K562 (cell line): ENCODE data around the gene LRRC8E. TPM values are rescaled to one million over a fixed set of nuclear protein-coding genes. Genes with fewer than 3 reads are reported as not detected.

Experiments used
- ATF1 ChIP-seq, 2 experiments: fragments of 450-650 bp in 1 of 2; IDR thresholded peaks; 2 replicates each; pipeline ENCODE4 v1.6.1; 2016; ENCODE audit warnings: missing compliant biosample characterization in 1 of 2, missing genetic modification characterization in 1 of 2
- CCAR2 ChIP-seq: fragments of 200-400 bp; formaldehyde crosslinking; IDR thresholded peaks from 2 replicates; pipeline ENCODE4 v1.6.1; 2017; ENCODE audit warnings: mild to moderate bottlenecking, low read depth, low read length
- HDAC8 ChIP-seq: fragments of 450-650 bp; IDR thresholded peaks from 2 replicates; pipeline ENCODE4 v1.6.1; 2016; ENCODE audit warnings: mild to moderate bottlenecking, missing genetic modification characterization, moderate library complexity, missing compliant biosample characterization
- SAFB ChIP-seq: fragments of 200-400 bp; formaldehyde crosslinking; IDR thresholded peaks from 2 replicates; pipeline ENCODE4 v1.6.1; 2017; ENCODE audit warnings: low read depth, low read length, borderline replicate concordance
- SAFB2 ChIP-seq: fragments of 200-400 bp; formaldehyde crosslinking; IDR thresholded peaks from 2 replicates; pipeline ENCODE4 v1.6.1; 2018; ENCODE audit warnings: borderline replicate concordance, low read length, low read depth, moderate library complexity; ENCODE audit not compliant: severe bottlenecking
- TAF1 ChIP-seq: IDR thresholded peaks from 2 replicates; pipeline ENCODE4 v1.6.1; 2011; ENCODE audit warnings: mild to moderate bottlenecking, low read length, moderate library complexity; ENCODE audit not compliant: insufficient read depth, control insufficient read depth, severe bottlenecking; ENCODE audit errors: extremely low read depth
- polyA plus RNA-seq, 8 experiments: library from polyadenylated mRNA; depleted of rRNA in 4 of 8; stranded (reverse) in 5 of 8; unstranded in 3 of 8; fragments of >200 nt; fragmentation: Nextera tagmentation in 2 of 8; fragmentation: Illumina TruSeq in 1 of 8; extraction: Ambion mirVana in 2 of 8; extraction: Trizol in 1 of 8; gene quantifications; 2 replicates each; pipeline versions ENCODE4 v1.2.1 to v1.2.3, GENCODE V29; 2011 to 2014; ENCODE audit warnings: inconsistent platforms in 1 of 8, missing spikeins in 1 of 8
- total RNA-seq, 7 experiments: library from RNA; depleted of rRNA in 6 of 7; stranded (reverse); fragments of >200 nt in 6 of 7; fragmentation: Illumina TruSeq in 2 of 7; extraction: Trizol in 2 of 7; gene quantifications; 2 replicates each; pipeline versions ENCODE4 v1.2.1 to v1.2.3, GENCODE V29; 2011 to 2021; ENCODE audit warnings: low replicate concordance in 1 of 7
- TF ChIP-seq, protein P1 (sequence below): fragments of 250-450 bp; sonication (Bioruptor Pico); IDR thresholded peaks from 2 replicates; pipeline ENCODE4 v1.4.0; 2020; ENCODE audit warnings: borderline replicate concordance
- TF ChIP-seq, protein P2 (sequence below): fragments of 450-650 bp; conservative IDR thresholded peaks from 2 replicates; pipeline ENCODE4 v1.6.1; 2016; ENCODE audit warnings: missing genetic modification characterization, low read depth, mild to moderate bottlenecking, control low read depth, missing compliant biosample characterization
- TF ChIP-seq, protein P3 (sequence below): sonication (generic); formaldehyde crosslinking; IDR thresholded peaks from 2 replicates; pipeline ENCODE4 v1.8.0; 2022; ENCODE audit warnings: missing genetic modification reagents, mild to moderate bottlenecking, moderate library complexity, borderline replicate concordance
- TF ChIP-seq, protein P4 (sequence below): sonication (generic); formaldehyde crosslinking; IDR thresholded peaks from 2 replicates; pipeline ENCODE4 v1.8.0; 2022; ENCODE audit warnings: mild to moderate bottlenecking, missing genetic modification reagents
- TF ChIP-seq, protein P5 (sequence below): sonication (generic); formaldehyde crosslinking; IDR thresholded peaks from 2 replicates; pipeline ENCODE4 v1.4.0; 2020; ENCODE audit warnings: mild to moderate bottlenecking, missing genetic modification reagents
- TF ChIP-seq, protein P6 (sequence below): fragments of 200-800 bp; sonication (Bioruptor generic); IDR thresholded peaks from 2 replicates; pipeline ENCODE4 v1.6.1; 2017; ENCODE audit warnings: missing genetic modification characterization, missing compliant biosample characterization

Gene LRRC8E
- total and polyA plus RNA-seq, 9 of the 15 experiments (the other 6 are each of a cell fraction or from before 2014, with no cell fraction given): 0.08 to 5.7 (median 3.5) TPM; not detected in 1

DNA sequence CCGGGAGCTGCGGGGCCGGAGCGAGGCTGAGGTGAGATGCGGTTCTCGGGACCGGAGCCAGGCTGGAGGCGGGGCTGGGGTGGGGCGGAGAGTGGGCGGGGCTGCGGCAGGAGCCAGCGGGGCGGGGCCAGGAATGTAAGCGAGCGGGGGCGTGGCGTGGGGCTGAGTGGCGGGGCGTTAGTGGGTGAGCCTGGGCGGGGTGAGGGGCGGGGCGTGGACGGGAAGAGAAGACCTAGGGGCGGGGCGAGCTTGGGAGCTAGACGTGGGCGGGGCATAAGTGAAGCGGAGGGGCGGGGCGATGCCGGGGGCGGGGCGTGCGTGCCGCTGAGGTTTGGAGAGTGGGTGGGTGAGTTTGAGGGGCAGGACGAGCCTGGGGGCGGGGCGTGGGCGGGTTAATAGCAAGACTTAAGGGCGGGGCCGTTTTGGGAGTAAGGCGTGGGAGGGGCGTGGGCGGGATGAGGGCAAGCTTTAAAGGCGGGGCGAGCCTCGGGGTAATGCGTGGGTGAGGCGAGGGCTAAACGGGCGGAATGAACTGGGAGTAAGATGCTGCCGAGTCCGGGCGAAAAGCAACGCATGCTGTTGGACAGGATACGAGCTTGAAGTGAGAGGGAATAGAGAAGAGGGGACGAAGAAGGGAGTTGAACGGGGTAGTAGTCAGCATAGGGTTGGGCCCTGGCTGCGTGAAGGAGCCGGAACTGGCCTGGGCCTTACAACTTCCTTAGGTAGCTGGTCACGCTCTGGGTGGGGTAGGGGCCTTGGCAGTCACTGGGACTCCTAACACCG is 32.4 kb downstream of the LRRC8E start (continued):
- TF ChIP-seq, protein P1, sequence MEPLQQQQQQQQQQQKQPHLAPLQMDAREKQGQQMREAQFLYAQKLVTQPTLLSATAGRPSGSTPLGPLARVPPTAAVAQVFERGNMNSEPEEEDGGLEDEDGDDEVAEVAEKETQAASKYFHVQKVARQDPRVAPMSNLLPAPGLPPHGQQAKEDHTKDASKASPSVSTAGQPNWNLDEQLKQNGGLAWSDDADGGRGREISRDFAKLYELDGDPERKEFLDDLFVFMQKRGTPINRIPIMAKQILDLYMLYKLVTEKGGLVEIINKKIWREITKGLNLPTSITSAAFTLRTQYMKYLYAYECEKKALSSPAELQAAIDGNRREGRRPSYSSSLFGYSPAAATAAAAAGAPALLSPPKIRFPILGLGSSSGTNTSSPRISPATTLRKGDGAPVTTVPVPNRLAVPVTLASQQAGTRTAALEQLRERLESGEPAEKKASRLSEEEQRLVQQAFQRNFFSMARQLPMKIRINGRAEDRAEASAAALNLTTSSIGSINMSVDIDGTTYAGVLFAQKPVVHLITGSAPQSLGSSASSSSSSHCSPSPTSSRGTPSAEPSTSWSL: no peak
- TF ChIP-seq SAFB2 (no peak), SAFB (no peak), ATF1 (CRISPR knock-in tag; IDR thresholded peaks at IDR 0.05) (no peak), ATF1 (tag; IDR thresholded peaks at IDR 0.05) (peak; percentile 32; the same call in 1 of the 2 replicates), TAF1 (peak; percentile 61), CCAR2 (no peak), HDAC8 (no peak)
- TF ChIP-seq, protein P2, sequence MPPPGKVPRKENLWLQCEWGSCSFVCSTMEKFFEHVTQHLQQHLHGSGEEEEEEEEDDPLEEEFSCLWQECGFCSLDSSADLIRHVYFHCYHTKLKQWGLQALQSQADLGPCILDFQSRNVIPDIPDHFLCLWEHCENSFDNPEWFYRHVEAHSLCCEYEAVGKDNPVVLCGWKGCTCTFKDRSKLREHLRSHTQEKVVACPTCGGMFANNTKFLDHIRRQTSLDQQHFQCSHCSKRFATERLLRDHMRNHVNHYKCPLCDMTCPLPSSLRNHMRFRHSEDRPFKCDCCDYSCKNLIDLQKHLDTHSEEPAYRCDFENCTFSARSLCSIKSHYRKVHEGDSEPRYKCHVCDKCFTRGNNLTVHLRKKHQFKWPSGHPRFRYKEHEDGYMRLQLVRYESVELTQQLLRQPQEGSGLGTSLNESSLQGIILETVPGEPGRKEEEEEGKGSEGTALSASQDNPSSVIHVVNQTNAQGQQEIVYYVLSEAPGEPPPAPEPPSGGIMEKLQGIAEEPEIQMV: no peak
- TF ChIP-seq, protein P3, sequence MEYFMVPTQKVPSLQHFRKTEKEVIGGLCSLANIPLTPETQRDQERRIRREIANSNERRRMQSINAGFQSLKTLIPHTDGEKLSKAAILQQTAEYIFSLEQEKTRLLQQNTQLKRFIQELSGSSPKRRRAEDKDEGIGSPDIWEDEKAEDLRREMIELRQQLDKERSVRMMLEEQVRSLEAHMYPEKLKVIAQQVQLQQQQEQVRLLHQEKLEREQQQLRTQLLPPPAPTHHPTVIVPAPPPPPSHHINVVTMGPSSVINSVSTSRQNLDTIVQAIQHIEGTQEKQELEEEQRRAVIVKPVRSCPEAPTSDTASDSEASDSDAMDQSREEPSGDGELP (CRISPR knock-in tag): peak; percentile 39; the same call in 1 of the 2 replicates
- TF ChIP-seq, protein P4, sequence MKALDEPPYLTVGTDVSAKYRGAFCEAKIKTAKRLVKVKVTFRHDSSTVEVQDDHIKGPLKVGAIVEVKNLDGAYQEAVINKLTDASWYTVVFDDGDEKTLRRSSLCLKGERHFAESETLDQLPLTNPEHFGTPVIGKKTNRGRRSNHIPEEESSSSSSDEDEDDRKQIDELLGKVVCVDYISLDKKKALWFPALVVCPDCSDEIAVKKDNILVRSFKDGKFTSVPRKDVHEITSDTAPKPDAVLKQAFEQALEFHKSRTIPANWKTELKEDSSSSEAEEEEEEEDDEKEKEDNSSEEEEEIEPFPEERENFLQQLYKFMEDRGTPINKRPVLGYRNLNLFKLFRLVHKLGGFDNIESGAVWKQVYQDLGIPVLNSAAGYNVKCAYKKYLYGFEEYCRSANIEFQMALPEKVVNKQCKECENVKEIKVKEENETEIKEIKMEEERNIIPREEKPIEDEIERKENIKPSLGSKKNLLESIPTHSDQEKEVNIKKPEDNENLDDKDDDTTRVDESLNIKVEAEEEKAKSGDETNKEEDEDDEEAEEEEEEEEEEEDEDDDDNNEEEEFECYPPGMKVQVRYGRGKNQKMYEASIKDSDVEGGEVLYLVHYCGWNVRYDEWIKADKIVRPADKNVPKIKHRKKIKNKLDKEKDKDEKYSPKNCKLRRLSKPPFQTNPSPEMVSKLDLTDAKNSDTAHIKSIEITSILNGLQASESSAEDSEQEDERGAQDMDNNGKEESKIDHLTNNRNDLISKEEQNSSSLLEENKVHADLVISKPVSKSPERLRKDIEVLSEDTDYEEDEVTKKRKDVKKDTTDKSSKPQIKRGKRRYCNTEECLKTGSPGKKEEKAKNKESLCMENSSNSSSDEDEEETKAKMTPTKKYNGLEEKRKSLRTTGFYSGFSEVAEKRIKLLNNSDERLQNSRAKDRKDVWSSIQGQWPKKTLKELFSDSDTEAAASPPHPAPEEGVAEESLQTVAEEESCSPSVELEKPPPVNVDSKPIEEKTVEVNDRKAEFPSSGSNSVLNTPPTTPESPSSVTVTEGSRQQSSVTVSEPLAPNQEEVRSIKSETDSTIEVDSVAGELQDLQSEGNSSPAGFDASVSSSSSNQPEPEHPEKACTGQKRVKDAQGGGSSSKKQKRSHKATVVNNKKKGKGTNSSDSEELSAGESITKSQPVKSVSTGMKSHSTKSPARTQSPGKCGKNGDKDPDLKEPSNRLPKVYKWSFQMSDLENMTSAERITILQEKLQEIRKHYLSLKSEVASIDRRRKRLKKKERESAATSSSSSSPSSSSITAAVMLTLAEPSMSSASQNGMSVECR (CRISPR knock-in tag): peak; percentile 72; the same call in 1 of the 2 replicates
- TF ChIP-seq, protein P5, sequence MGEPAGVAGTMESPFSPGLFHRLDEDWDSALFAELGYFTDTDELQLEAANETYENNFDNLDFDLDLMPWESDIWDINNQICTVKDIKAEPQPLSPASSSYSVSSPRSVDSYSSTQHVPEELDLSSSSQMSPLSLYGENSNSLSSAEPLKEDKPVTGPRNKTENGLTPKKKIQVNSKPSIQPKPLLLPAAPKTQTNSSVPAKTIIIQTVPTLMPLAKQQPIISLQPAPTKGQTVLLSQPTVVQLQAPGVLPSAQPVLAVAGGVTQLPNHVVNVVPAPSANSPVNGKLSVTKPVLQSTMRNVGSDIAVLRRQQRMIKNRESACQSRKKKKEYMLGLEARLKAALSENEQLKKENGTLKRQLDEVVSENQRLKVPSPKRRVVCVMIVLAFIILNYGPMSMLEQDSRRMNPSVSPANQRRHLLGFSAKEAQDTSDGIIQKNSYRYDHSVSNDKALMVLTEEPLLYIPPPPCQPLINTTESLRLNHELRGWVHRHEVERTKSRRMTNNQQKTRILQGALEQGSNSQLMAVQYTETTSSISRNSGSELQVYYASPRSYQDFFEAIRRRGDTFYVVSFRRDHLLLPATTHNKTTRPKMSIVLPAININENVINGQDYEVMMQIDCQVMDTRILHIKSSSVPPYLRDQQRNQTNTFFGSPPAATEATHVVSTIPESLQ (CRISPR knock-in tag): no peak
- TF ChIP-seq, protein P6, sequence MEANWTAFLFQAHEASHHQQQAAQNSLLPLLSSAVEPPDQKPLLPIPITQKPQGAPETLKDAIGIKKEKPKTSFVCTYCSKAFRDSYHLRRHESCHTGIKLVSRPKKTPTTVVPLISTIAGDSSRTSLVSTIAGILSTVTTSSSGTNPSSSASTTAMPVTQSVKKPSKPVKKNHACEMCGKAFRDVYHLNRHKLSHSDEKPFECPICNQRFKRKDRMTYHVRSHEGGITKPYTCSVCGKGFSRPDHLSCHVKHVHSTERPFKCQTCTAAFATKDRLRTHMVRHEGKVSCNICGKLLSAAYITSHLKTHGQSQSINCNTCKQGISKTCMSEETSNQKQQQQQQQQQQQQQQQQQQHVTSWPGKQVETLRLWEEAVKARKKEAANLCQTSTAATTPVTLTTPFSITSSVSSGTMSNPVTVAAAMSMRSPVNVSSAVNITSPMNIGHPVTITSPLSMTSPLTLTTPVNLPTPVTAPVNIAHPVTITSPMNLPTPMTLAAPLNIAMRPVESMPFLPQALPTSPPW (CRISPR knock-in tag): peak; percentile 77
